A673 (cell line): Measurements from ENCODE around the gene PDCD10. TPM values are rescaled to one million over a fixed set of nuclear protein-coding genes. Genes with fewer than 3 reads are reported as not detected.

Experiments
- BruUV-seq: library from RNA; stranded (reverse); fragments of 400-500 nt; replicated peaks from 2 replicates; lab custom pipeline; 2021; lab: Mats Ljungman, UMichigan
- CTCF ChIA-PET: fragments of 300-600 bp; sonication (Branson Sonifier 250); formaldehyde crosslinking; loops from one replicate; lab custom pipeline; 2022; ENCODE audit warnings: antibody characterized with exemption; lab: Charles Lee
- POLR2A ChIA-PET: fragments of 300-600 bp; sonication (Branson Sonifier 250); formaldehyde crosslinking; loops from one replicate; lab custom pipeline; 2022; ENCODE audit warnings: antibody characterized with exemption; ENCODE audit not compliant: low non-redundant PET; lab: Charles Lee
- DNase-seq: peaks from one replicate; pipeline ENCODE4 v3.0.0-alpha.2; 2015; ENCODE audit warnings: low spot score
- H3K27ac ChIP-seq: fragments of 200-600 bp; sonication (generic); 2 replicates; pipeline ENCODE4 v1.5.1; 2016; ENCODE audit warnings: mixed run types, low read depth, mild to moderate bottlenecking, mixed read lengths, antibody characterized with exemption, low read length; ENCODE audit not compliant: poor library complexity, severe bottlenecking
- H3K27me3 ChIP-seq: fragments of 200-600 bp; sonication (generic); replicated peaks from 2 replicates; pipeline ENCODE4 v1.6.1; 2017; ENCODE audit warnings: mixed run types, low read depth, mild to moderate bottlenecking, mixed read lengths, antibody characterized with exemption, low read length; ENCODE audit not compliant: insufficient read depth, poor library complexity
- H3K36me3 ChIP-seq: fragments of 200-600 bp; sonication (generic); 2 replicates; pipeline ENCODE4 v1.6.1; 2016; ENCODE audit warnings: mixed run types, mild to moderate bottlenecking, mixed read lengths, antibody characterized with exemption, low read length; ENCODE audit not compliant: insufficient read depth, poor library complexity, severe bottlenecking
- H3K4me1 ChIP-seq: fragments of 200-600 bp; sonication (generic); 2 replicates; pipeline ENCODE4 v1.6.1; 2017; ENCODE audit warnings: mixed run types, mild to moderate bottlenecking, mixed read lengths, antibody characterized with exemption, low read length; ENCODE audit not compliant: insufficient read depth, poor library complexity, severe bottlenecking
- H3K4me3 ChIP-seq: fragments of 200-600 bp; sonication (generic); 2 replicates; pipeline ENCODE4 v1.5.1; 2016; ENCODE audit warnings: low read depth, mixed run types, mild to moderate bottlenecking, mixed read lengths, low read length; ENCODE audit not compliant: poor library complexity, severe bottlenecking
- H3K9me3 ChIP-seq: fragments of 200-600 bp; sonication (generic); 2 replicates; pipeline ENCODE4 v1.6.1; 2016; ENCODE audit warnings: mixed run types, low read depth, mild to moderate bottlenecking, mixed read lengths, antibody characterized with exemption, low read length; ENCODE audit not compliant: poor library complexity, severe bottlenecking
- EZH2 ChIP-seq: fragments of 200-600 bp; sonication (generic); IDR thresholded peaks from 2 replicates; pipeline ENCODE4 v1.6.1; 2017; ENCODE audit warnings: borderline replicate concordance, low read depth, mild to moderate bottlenecking, mixed read lengths, antibody characterized with exemption, low read length; ENCODE audit not compliant: poor library complexity, severe bottlenecking
- intact Hi-C: fragments of 100-400 bp; cut with micrococcal nuclease; formaldehyde crosslinking; loops from one replicate; pipeline ENCODE4 v1.10.0; 2022; ENCODE audit not compliant: unreplicated experiment
- total RNA-seq: library from RNA; stranded (reverse); gene quantifications from 2 replicates; pipeline ENCODE4 v1.2.3, GENCODE V29; 2021
- TF ChIP-seq, protein P1 (sequence below): fragments of 300-800, 200-600 bp; sonication (generic); conservative IDR thresholded peaks from 2 replicates; pipeline ENCODE4 v1.5.1; 2017; ENCODE audit warnings: low read depth, mild to moderate bottlenecking, antibody characterized with exemption, low read length, moderate library complexity, mixed read lengths

PDCD10 gene
- total RNA-seq, 1 experiment from 2014 or later: 47.0 TPM

DNA sequence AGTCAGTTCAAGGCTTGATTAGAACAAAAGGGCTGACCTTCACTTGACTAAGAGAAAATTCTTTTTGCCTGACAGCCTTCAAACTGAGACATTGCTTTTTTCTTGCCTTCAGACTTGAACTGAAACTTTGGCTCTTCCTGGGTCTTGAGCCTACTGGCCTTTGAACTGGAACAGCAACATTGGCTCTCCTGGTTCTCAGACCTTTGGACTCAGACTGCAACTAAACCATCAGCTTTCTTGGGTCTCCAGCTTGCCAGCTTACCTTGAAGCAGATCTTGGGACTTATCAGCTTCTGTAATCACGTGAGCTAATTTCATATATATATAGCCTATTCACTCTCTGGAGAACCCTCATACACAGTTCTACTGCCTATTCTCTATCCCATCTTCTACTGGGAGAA is 61.5 kb downstream of the PDCD10 start:
- H3K27me3 ChIP-seq: no peaks in the 10 kb centered on the region
- CTCF ChIA-PET: no interaction called here
- POLR2A ChIA-PET: no interaction called here
- no peaks in the 10 kb centered on the region for H3K4me1 ChIP-seq
- H3K4me3 ChIP-seq: no peak overlapping the region
- H3K27ac ChIP-seq: no peak overlapping the region
- intact Hi-C loops: no loop called here
- BruUV-seq: no TSS peak
- TF ChIP-seq, protein P1, sequence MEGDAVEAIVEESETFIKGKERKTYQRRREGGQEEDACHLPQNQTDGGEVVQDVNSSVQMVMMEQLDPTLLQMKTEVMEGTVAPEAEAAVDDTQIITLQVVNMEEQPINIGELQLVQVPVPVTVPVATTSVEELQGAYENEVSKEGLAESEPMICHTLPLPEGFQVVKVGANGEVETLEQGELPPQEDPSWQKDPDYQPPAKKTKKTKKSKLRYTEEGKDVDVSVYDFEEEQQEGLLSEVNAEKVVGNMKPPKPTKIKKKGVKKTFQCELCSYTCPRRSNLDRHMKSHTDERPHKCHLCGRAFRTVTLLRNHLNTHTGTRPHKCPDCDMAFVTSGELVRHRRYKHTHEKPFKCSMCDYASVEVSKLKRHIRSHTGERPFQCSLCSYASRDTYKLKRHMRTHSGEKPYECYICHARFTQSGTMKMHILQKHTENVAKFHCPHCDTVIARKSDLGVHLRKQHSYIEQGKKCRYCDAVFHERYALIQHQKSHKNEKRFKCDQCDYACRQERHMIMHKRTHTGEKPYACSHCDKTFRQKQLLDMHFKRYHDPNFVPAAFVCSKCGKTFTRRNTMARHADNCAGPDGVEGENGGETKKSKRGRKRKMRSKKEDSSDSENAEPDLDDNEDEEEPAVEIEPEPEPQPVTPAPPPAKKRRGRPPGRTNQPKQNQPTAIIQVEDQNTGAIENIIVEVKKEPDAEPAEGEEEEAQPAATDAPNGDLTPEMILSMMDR: no peak
- TF ChIP-seq EZH2: no peak
- H3K36me3 ChIP-seq: peaks cover 4% of the 10 kb centered on the region
- peaks cover 9% of the 10 kb centered on the region for H3K9me3 ChIP-seq
- DNase-seq: no peak

DNA sequence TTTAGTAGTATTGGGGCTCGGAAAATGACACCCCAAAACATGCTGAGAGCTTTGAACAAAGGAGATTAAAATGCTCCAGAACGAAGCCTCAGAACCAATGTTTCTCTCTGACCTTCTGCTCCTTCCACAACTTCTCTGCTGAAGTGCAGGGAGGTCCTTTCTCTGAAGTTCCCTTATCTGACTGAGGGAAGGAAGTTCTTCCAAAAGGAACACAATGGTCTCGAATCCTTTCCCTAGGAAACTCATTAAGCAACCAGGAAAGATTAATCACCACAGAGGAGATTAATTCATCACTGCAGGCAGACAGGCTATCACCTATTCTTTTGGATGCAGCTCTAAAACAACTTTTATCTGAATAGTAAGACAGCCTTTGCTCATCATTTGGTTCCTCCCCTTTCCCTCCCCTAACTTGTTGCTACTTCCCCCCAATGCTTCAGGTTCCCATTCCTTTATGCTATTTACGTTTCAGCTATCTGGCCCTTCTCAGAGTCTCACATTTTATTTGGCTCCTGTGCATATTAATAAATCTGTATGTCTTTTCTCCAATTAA is 62.7 kb downstream of the PDCD10 start:
- CTCF ChIA-PET: no interaction called here

DNA sequence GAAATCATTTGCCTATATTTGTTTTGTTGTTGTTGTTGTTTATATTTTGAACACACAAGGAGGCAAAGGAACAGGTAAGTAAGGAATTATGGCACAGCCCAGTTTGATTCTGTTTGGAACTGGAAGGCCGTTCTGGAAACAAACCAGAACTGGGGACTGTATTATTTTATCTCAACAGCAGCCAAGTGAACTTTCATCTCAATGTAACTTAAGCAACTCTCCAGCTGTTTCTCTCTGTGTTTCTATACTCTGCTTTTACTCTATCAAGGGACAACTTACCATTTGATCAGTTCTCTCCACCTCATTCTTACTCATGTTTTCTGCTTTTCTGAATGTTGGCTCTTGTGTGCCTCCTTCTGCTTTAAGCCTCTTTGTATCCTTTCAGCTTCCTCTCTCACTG is 65.0 kb downstream of the PDCD10 start:
- no peaks in the 10 kb centered on the region for H3K9me3 ChIP-seq
- no peaks in the 10 kb centered on the region for H3K27me3 ChIP-seq
- H3K27ac ChIP-seq: no peak overlapping the region
- ChIA-PET CTCF (no interaction called here), POLR2A (no interaction called here)
- no peaks in the 10 kb centered on the region for H3K36me3 ChIP-seq
- BruUV-seq: no TSS peak
- no peak for DNase-seq
- intact Hi-C loops: no loop called here
- no peak overlapping the region for H3K4me3 ChIP-seq
- TF ChIP-seq, protein P1: no peak
- TF ChIP-seq EZH2: no peak
- H3K4me1 ChIP-seq: peaks cover 3% of the 10 kb centered on the region

More for the DNA sequence above, 62.7 kb downstream of the PDCD10 start:
- POLR2A ChIA-PET: no interaction called here
- intact Hi-C loops: no loop called here
- no peaks in the 10 kb centered on the region for H3K27me3 ChIP-seq
- no peaks in the 10 kb centered on the region for H3K4me1 ChIP-seq
- H3K27ac ChIP-seq: no peak overlapping the region
- no TSS peak for BruUV-seq
- H3K9me3 ChIP-seq: peaks cover 9% of the 10 kb centered on the region
- no peak for TF ChIP-seq EZH2
- TF ChIP-seq, protein P1: no peak
- DNase-seq: no peak
- H3K36me3 ChIP-seq: peaks cover 4% of the 10 kb centered on the region
- H3K4me3 ChIP-seq: no peak overlapping the region
